ENCODE measurements around the gene GP9.
"Not testable (repeated sequence)": the region's sequence is repeated elsewhere in the genome, so short reads cannot be mapped to it uniquely, and the experiment has no call there.

Gene GP9

DNA sequence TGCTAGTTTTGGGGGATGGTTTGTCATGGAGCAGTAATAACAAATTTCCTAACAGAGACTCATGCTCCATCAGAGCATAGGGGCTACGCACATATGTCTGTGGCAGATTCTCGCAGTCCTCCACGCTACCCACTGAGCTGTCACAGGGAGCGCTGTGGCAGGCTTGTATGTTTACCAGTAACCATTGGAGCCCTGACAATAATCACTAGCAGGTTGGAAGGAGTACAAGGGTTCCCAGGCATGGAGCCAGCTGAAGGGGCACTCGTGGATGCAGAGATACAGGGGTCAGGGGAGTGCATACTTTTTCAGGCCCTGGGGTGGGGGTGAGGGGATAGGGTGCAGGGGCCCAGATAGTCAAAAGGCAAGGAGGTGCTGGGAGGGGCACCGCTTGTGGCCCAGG, 7.9 kb upstream of the GP9 start:
- DNase-seq: no peak

DNA sequence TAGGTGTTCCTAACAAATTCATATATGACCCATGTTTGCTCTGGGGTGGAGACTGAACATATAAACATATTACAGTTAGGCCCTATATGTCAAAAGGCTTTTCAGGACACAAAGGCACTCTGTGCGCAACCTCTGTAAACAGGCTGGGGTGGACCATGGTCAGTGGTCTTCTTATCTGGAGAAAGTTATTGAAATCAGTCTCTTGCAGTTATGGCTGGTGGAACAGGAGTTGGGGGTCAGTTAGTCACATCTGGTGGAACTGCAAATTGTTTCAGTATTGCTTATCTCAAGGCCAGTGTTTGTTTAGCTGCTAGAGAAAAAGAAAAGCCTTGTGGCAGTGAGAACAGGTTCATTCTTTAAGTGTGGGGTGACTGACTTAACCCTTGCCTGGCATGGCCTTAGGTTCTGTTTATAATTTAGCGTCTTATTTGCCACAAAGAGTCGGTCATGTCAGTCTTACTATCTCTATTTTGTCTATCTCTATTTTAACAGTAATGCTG, 5.9 kb upstream of the GP9 start:
- DNase-seq: no peak

DNA sequence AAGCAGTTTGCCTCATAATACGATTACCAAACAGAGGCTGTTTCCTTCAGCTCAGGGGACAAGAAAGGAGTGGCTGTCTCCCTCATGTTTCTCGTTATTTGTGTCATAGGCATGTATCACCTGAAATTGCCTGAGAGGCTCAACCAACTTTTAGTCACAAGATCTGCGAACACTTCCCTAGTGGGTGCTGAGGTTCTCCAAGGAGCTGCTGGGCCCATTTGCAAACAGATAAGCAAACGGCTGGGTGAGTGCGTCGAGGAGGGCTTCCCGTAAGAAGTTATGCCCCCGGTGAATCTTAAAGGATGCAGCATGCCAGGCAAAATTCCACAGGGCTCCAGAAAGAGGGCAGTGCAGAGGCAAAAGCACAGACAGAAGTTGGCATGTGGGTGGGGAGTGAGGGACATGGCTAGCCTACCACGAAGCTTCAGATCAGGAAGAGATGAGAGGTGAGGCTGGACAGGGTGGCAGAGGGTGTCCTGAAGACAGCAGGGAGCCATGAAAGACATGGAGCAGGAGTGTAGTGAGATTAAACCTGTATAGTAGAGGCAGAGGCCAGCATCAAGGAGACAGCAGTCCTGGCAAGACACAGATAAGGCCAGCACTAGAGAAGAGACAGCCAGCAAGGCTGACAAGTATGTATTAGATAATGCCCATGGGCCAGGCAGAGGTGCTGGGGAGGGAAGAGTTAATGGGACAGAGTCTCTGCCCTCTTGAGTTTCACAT, 4.0 kb upstream of the GP9 start:
- no peak for DNase-seq

DNA sequence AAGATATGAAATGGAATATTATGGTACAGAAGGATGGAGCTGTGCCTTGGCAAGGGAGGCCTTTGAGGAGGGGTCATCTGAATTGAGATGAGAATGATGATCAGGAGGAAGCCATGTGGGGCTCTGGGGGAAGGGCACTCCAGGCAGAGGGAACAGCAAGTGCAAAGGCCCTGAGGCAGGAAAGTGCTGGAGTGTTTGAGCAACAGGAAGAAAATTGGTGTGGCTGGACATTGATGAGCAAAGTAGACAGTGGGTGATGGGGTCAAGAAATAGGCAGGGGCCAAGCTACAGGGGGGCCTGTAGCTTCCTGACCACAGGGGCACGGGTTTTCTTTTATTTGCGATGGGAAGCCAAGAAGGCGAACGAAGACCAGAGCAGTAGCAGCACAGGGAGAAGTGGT, 3.3 kb upstream of the GP9 start:
- DNase-seq: no peak

DNA sequence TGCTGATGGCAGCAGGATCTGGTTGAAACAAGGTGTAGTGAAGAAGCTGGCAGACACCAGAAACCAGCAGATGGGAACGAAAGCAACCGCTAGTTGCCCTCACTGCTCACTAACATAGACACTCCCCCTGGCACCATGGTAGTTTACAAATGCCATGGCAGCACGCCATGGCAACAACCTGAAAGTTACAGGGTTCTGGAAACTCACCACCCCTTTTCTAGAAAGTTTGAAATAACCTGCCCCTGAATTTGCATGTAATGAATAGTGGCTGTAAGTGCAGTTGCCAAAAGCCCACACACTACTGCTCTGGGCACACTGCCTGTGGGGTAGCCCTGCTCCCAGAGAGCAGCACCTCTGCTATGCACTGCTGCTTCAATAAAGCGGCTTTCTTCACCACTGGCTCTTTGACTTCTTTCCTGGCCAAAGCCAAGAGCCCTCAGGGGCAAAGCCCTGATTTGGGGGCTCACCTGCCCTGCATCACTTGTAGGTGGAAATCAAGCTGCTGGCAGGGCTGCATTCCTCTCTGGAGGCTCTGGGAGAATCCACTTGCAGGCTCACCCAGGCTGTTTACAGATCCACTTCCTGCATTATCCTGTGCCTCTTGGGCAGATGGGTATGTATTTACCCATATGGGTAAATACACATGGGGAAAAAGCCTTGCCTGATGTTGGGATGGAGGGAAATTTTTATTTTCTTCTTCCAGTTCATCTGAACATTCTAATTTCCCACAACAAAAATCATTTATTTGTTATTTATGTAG, 2.0 kb upstream of the GP9 start:
- no peak for DNase-seq

DNA sequence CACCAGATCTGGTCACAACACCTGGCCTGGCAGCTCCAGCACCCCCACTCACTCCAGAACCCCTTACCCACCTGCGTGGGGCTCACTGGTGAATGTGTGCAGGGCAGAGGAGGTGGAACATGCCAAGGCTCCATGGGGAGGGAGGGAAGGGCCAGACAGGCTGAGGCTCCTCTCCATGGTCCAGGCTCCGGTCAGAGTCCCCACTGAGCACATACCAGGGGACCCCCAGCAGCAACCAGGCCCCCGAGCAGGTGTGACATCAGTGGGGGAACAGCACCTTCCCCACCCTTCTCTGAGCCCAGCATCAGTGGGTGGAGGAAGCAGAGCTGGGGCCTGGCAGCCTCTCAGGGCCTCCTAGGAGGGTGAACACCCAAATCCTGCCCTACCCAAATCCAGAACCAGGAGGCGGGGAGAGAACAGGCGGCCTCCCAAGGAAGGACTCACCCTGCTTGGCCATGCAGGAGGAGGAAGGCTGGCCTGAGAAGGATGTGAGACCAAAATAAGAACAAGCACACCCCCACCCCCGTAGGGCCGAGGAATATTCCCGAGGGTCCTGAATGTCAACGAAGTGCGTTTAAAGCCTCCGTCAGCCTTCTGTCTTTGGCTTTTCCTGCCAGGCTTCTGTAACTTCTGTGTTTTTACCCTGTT, 1.1 kb upstream of the GP9 start:
- no peak for DNase-seq

DNA sequence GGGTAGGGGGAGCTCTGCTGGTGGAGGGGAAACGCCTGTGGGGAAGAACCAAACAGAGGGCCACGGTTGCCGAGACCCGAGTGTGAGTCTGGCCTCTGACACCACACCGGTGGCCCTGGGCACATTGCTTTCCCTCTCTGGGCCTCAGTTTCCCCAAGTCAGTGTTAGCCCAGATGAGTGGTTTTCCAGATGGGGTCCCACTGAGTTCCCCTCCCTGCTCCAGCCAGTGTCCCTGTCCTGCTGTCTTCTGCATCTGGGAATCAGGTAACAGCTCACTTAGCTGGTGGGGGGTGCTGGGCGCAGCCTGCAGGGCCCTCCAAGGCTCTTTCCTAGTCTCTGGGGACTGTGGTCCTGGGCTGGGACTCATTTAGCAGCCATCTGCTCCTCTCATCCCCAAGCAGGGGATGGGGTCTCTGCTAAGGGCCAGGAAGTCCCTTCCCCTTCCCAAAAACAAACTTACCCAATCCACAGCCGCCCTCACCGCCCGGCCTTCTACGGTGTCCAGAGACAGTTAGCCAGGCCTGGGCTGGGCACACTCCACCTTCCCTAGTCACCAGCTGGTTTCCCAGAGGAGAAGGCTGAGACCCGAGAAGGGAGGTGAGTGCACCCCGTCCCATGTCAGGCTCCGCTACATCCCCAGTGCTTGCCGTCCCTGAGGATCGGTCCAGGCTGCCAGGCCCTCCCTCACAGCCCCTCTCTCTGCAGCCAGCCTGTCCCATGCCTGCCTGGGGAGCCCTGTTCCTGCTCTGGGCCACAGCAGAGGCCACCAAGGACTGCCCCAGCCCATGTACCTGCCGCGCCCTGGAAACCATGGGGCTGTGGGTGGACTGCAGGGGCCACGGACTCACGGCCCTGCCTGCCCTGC, 676 bp downstream of the GP9 start:
- no peak for DNase-seq

DNA sequence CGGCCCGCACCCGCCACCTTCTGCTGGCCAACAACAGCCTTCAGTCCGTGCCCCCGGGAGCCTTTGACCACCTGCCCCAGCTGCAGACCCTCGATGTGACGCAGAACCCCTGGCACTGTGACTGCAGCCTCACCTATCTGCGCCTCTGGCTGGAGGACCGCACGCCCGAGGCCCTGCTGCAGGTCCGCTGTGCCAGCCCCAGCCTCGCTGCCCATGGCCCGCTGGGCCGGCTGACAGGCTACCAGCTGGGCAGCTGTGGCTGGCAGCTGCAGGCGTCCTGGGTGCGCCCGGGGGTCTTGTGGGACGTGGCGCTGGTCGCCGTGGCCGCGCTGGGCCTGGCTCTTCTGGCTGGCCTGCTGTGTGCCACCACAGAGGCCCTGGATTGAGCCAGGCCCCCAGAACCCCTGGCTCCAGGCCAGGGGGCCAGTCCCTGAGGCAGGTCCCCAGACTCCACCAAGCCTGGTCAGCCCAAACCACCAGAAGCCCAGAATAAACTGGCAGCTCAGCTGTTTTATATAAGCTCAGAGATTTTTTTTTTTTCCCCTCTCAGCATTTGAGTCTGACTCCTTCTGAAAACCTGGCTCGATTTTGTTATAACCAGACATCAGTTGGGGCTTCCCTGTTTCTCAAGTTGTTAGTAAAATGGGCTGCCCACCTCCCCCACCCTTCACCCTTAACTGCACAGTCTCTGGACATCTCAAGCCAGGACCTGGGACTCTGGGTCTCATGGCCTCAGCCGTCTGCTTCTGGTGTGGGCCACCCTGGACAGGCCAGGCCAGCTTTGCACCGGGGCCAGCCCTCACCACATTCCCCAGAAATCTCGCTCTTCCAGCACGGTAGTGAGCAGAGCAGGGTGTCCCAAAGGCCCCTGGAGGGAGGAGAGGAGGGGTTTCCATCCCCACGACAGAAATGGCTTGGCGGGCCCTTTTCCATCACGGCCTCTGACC, 1.6 kb downstream of the GP9 start:
- no peak for DNase-seq

DNA sequence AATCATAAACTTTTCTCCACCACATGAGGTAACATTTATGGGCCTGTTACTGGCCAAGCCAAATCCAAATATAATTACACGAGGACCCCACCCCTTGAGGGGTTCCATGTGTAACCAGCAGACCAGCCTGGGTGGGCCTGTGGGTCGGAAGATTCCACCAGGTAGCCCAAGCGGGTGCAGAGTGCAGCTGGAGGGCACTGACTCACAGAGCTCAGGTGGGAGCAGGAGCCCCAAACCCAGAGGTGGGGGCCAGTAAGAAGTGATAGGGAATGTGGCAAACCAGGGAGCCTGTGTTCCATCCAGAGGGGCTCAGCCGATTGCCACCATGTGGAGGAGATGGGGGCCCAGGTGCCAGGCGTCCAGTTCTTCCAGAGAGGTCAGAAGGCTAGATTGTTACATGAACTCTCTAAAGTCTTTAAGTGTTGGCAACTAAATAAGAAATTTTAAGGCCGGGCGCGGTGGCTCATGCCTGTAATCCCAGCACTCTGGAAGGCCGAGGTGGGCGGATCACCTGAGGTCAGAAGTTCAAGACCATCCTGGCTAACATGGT, 2.6 kb downstream of the GP9 start:
- DNase-seq: no peak

DNA sequence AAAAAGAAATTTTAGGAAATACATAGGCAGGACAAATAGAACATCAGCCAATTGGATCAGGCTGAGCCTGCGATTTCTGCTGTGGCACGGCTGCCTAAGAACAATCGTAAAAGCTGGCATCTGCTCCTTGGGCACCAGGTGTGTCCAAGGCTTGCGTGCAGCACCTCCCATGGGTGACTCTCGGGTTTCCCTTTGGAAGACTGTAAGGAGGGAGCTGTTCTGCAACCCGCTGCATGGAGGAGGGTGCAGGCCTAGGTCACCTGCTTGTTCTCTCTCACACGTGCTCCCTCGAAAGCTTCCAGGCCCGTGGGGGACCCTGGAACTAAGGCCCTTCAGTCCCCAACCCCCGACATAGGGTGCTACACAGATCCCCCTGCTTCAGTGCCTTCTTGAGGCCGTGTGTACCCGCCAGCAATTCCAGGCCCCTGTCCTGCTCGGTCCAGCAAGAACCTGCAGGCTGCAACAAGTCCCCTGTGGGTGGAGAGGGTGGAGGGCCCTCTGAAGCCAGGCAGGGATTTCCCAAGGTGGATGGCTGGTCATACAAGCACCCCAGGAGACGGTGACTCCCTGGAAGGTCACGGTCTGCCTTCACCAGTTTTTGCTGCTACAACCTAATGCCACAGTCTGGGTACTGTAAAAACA, 3.4 kb downstream of the GP9 start:
- no peak for DNase-seq

DNA sequence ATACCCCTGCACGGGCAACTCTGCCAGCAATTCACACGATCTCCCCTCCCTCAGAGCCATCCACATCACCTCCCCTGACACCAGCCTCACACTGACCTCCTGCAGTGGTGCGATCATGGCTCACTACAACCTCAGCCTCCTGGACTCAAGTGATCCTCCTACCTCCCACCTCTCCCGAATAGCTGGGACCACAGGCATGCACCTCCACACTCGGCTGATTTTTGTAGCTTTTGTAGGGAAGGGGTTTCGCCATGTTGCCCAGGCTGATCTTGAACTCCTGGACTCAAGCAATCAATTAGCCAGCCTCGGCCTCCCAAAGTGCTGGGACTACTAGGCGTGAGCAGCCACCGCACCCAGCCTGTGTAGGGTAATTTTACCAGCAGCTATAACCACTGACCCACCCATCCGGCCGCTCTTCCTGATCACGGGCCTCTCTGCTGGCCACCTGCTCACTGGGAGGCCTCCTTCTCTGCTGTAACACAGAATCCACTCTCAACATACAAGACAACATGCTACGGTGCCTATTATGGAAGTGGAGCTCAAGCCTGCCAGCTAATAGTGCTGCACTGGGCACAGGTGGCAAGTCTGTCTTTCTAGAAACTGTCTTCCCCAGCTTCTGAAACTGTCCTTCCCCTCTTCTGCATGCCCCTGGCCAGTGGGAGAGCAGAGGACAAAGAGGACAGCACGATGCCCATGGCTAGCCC, 4.6 kb downstream of the GP9 start:
- DNase-seq: no peak

DNA sequence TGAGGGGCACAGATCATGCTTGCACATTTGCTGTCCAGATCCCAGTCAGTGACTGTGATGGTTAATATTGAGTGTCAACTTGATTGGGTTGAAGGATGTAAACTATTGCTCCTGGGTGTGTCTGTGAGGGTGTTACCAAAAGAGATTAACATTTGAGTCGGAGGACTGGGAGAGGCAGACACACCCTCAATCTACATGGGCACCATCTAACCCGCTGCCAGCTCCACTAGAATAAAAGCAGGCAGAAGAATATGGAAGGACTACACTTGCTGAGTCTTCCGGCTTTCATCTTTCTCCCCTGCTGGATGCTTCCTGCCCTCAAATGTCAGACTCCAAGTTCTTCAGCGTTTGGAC, 5.1 kb downstream of the GP9 start:
- no peak for DNase-seq

DNA sequence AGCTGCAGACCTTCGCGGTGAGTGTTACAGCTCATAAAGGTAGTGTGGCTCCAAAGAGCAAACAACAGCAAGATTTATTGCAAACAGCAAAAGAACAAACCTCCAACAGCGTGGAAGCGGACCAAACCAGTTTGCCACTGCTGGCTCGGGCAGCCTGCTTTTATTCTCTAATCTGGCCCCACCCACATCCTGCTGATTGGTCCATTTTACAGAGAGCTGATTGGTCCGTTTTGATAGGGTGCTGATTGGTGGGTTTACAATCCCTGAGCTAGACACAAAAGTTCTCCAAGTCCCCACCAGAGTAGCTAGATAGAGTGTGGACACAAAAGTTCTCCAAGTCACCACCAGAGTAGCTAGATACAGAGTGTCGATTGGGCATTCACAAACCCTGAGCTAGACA, 7.1 kb downstream of the GP9 start:
- DNase-seq: not testable (repeated sequence)

DNA sequence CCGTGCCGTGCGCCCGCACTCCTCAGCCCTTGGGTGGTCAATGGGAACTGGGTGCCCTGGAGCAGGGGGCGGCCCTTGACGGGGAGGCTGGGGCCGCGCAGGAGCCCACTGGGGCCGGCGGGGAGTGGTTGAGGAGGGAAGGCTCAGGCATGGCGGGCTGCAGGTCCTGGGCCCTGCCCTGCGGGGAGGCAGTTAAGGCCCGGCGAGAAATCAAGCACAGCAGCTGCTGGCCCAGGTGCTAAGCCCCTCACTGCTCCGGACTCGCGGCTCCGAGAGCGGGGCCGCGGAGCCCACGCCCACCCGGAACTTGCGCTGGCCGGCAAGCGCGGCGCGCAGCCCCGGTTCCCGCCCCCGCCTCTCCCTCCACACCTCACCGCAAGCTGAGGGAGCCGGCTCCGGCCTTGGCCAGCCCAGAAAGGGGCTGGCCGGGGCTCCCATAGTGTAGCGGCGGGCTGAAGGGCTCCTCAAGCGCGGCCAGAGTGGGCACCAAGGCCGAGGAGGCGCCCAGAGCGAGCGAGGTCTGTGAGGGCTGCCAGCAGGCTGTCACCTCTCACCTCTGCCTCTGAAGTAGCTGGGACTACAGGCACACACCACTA, 7.8 kb downstream of the GP9 start:
- peak; percentile 9 for DNase-seq

DNA sequence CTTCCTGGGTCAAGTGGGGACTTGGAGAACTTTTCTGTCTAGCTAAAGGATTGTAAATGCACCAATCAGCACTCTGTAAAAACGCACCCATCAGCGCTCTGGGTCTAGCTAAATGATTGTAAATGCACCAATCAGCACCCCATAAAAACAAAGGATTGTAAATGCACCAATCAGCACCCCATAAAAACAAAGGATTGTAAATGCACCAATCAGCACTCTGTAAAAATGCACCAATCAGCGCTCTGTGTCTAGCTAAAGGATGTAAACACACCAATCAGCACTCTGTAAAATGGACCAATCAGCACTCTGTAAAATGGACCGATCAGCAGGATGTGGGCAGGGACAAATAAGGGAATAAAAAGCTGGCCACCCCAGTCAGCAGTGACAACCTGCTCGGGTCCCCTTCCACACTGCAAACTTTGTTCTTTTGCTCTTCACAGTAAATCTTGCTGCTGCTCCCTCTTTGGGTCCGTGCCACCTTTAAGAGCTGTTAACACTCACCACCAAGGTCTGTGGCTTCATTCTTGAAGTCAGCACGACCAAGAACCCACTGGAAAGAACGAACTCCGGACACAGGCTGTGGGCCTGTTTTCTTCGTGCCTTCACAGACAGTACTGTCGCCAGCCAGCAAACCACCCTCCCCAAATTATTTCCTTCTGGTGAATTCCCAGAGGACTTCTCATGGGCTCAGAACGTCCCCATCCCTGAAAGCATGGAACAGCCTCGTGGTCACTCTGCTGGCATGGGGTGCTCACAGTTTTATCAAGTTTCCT, 8.9 kb downstream of the GP9 start:
- DNase-seq: not testable (repeated sequence)

DNA sequence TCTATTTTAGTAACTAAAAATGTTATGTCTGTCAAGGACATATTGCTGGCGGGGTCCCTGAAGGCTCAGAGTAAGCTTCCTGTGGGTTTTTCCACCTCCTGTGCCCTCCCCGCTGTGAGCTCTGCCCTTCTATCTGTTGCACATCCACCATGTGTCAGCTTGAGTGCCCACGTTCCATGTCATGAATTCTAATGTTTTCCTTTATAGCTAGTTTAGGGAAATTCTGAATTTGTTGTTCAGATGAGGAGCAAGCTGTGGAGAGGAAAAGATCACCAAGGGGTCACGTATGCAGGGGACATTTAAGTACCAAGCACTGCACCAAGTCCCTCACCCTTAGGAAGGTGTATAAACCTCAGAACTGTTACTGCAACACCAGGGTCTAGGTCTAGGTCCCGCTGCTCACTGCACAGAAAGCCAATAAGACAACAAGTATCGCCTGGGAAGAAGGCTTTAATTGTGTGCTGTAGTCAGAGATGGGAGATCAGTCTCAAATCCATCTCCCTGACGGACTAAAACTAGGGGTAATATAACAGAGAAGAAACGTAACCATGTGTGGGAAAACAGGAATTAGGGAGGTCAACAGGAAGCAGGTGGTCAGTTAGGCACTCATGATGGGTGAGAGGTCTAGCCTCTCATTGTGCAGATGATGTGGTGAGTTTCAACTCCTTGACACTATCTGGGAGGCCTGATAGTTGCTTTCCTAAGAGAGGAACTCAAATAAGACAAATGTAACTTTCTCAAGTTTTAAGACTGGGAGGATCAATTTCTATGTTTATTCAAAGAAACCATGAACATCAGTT, 9.7 kb downstream of the GP9 start:
- DNase-seq: no peak

DNA sequence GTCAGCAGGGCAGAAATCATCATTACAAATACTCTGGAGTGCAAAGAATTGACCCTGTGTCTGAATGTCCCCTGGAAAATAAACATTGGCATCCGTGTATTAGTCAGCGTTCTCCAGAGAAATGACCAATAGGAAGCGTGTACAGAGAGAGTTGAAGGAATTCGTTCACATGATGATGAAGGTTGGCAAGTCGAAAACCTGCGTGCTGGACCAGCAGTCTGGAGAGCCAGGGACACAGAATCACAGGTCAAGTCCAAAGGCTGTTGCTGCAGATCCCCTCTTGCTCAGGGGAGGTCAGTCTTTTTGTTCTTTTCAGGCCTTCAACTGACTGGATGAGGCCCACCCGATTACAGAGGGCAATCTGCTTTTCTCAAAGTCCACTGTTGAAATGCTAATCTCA, 16.6 kb downstream of the GP9 start:
- no peak for DNase-seq

DNA sequence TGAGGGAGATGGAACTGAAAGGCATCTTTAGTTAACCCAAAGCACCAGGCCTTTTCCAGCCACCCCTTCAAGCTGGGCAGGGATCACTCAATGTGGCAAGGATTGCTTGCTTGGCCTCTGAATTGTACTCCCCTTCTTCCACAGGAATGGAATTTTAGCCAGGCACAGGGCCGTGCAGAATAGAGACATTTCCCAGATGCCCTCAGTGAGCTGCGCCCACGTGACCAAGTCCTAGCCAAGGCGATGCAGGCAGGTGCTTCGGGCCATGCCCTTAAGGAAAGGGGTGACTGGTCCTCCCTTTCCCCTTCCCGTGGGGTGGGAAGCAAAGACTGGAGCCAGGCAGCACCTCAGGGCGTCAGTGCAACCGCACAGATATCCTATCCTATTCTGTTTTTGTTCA, 17.9 kb downstream of the GP9 start:
- DNase-seq: no peak
